Activated naive CD4-positive, alpha-beta T cell treated with anti-CD3 and anti-CD28 coated beads for 36 hours (primary cell): ENCODE data around the gene CTSA. TPM values are rescaled to one million over a fixed set of nuclear protein-coding genes. Genes with fewer than 3 reads are reported as not detected.

Experiments
- CTCF ChIA-PET: fragments of 350-600 bp; sonication (Branson Sonifier 250); formaldehyde crosslinking; loops from one replicate; lab custom pipeline; 2021; ENCODE audit warnings: antibody characterized with exemption; lab: Charles Lee
- DNase-seq: peaks from one replicate; pipeline ENCODE4 v3.0.0-alpha.2; 2020
- H3K27ac Mint-ChIP-seq: one replicate; pipeline ENCODE4 v1.8.0; 2021; ENCODE audit warnings: mild to moderate bottlenecking, mixed read lengths
- H3K27me3 Mint-ChIP-seq: one replicate; pipeline ENCODE4 v1.8.0; 2021; ENCODE audit warnings: low read depth, mixed read lengths
- H3K36me3 Mint-ChIP-seq: one replicate; pipeline ENCODE4 v1.8.0; 2021; ENCODE audit warnings: low read depth, mixed read lengths
- H3K4me1 Mint-ChIP-seq: one replicate; pipeline ENCODE4 v1.8.0; 2021; ENCODE audit warnings: low read depth, mixed read lengths
- H3K4me3 Mint-ChIP-seq: one replicate; pipeline ENCODE4 v1.8.0; 2021; ENCODE audit warnings: mild to moderate bottlenecking, moderate library complexity, mixed read lengths
- H3K9me3 Mint-ChIP-seq: one replicate; pipeline ENCODE4 v1.8.0; 2021; ENCODE audit warnings: mixed read lengths
- intact Hi-C: fragments of 100-400 bp; cut with micrococcal nuclease; formaldehyde crosslinking; loops from one replicate; pipeline ENCODE4 v1.15.1; 2023
- total RNA-seq, 2 experiments: library from RNA; stranded (reverse); gene quantifications; one replicate each; pipeline ENCODE4 v1.2.3, GENCODE V29; 2021

CTSA gene
- total RNA-seq, 2 experiments from 2014 or later = 28.7 to 31.5 TPM

GRCh38 chr20:45913116-45913515, 22.0 kb downstream of the CTSA start:
- Mint-ChIP-seq H3K36me3 (no peaks in the 10 kb centered on the region), H3K27me3 (peaks cover 21% of the 10 kb centered on the region), H3K4me1 (peaks cover 20% of the 10 kb centered on the region), H3K9me3 (no peaks in the 10 kb centered on the region), H3K27ac (no peak overlapping the region), H3K4me3 (no peak overlapping the region)
- intact Hi-C loops = no loop called here
- no peak for DNase-seq
- CTCF ChIA-PET = interaction anchor here (0.7 kb wide), 1 partner anchor 89 kb away, joined by 3 read pairs; no protein-coding TSS in a partner anchor

GRCh38 chr20:45917790-45918141, 26.6 kb downstream of the CTSA start:
- intact Hi-C loops = no loop called here
- Mint-ChIP-seq H3K9me3 (no peaks in the 10 kb centered on the region), H3K36me3 (no peaks in the 10 kb centered on the region), H3K4me3 (no peak overlapping the region), H3K27me3 (peaks cover 18% of the 10 kb centered on the region), H3K27ac (no peak overlapping the region), H3K4me1 (peaks cover 2% of the 10 kb centered on the region)
- no peak for DNase-seq
- CTCF ChIA-PET = no interaction called here

GRCh38 chr20:45918182-45918737, 27.1 kb downstream of the CTSA start:
- intact Hi-C loops = no loop called here
- CTCF ChIA-PET = interaction anchor here (0.6 to 1.4 kb wide), 3 partner anchors 52 to 757 kb away, joined by 3 to 6 read pairs (median 4); no protein-coding TSS in a partner anchor
- Mint-ChIP-seq H3K4me3 (no peak overlapping the region), H3K27me3 (peaks cover 16% of the 10 kb centered on the region), H3K4me1 (no peaks in the 10 kb centered on the region), H3K9me3 (no peaks in the 10 kb centered on the region), H3K27ac (no peak overlapping the region), H3K36me3 (no peaks in the 10 kb centered on the region)
- DNase-seq = no peak

GRCh38 chr20:45918779-45919537, 27.8 kb downstream of the CTSA start:
- Mint-ChIP-seq H3K27ac (no peak overlapping the region), H3K4me1 (no peaks in the 10 kb centered on the region), H3K4me3 (no peak overlapping the region), H3K27me3 (peaks cover 16% of the 10 kb centered on the region), H3K36me3 (no peaks in the 10 kb centered on the region), H3K9me3 (no peaks in the 10 kb centered on the region)
- DNase-seq = no peak
- CTCF ChIA-PET = interaction anchor here (0.6 to 1.4 kb wide), 3 partner anchors 51 to 756 kb away, joined by 3 to 6 read pairs (median 4); no protein-coding TSS in a partner anchor
- intact Hi-C loops = no loop called here

GRCh38 chr20:45919542-45920399, 28.6 kb downstream of the CTSA start:
- H3K9me3 Mint-ChIP-seq = no peaks in the 10 kb centered on the region
- no peaks in the 10 kb centered on the region for H3K4me1 Mint-ChIP-seq
- H3K36me3 Mint-ChIP-seq = no peaks in the 10 kb centered on the region
- peaks cover 9% of the 10 kb centered on the region for H3K27me3 Mint-ChIP-seq
- no peak overlapping the region for H3K4me3 Mint-ChIP-seq
- H3K27ac Mint-ChIP-seq = no peak overlapping the region
- DNase-seq = no peak
- CTCF ChIA-PET = interaction anchor here (1.4 kb wide), 1 partner anchor 50 kb away, joined by 4 read pairs; no protein-coding TSS in a partner anchor
- intact Hi-C loops = no loop called here

GRCh38 chr20:45920462-45921336, 29.6 kb downstream of the CTSA start:
- intact Hi-C loops = no loop called here
- Mint-ChIP-seq H3K9me3 (no peaks in the 10 kb centered on the region), H3K36me3 (no peaks in the 10 kb centered on the region), H3K4me3 (no peak overlapping the region), H3K27me3 (peaks cover 7% of the 10 kb centered on the region), H3K4me1 (no peaks in the 10 kb centered on the region), H3K27ac (no peak overlapping the region)
- no peak for DNase-seq
- CTCF ChIA-PET = interaction anchor here (0.8 kb wide), 1 partner anchor 98 kb away, joined by 4 read pairs; no protein-coding TSS in a partner anchor

GRCh38 chr20:45921337-45922189, 30.4 kb downstream of the CTSA start:
- H3K9me3 Mint-ChIP-seq = no peaks in the 10 kb centered on the region
- H3K36me3 Mint-ChIP-seq = no peaks in the 10 kb centered on the region
- no peaks in the 10 kb centered on the region for H3K4me1 Mint-ChIP-seq
- H3K4me3 Mint-ChIP-seq = no peak overlapping the region
- DNase-seq = no peak
- H3K27me3 Mint-ChIP-seq = peaks cover 2% of the 10 kb centered on the region
- H3K27ac Mint-ChIP-seq = no peak overlapping the region
- CTCF ChIA-PET = interaction anchor here (0.6 to 1.0 kb wide), 2 partner anchors 47 to 76 kb away, joined by 3 to 4 read pairs; no protein-coding TSS in a partner anchor
- intact Hi-C loops = no loop called here

- H3K4me3 Mint-ChIP-seq = no peak overlapping the region
- CTCF ChIA-PET = interaction anchor here (0.7 to 1.6 kb wide), 2 partner anchors 9 to 94 kb away, joined by 4 to 5 read pairs; no protein-coding TSS in a partner anchor
These were observed 33.5 kb downstream of the CTSA start for GRCh38 chr20:45924391-45925261.

GRCh38 chr20:45925821-45926506, 34.8 kb downstream of the CTSA start:
- CTCF ChIA-PET = interaction anchor here (1.5 kb wide), 1 partner anchor 44 kb away, joined by 3 read pairs; no protein-coding TSS in a partner anchor
- Mint-ChIP-seq H3K36me3 (no peaks in the 10 kb centered on the region), H3K4me1 (no peaks in the 10 kb centered on the region), H3K9me3 (no peaks in the 10 kb centered on the region), H3K4me3 (no peak overlapping the region), H3K27me3 (no peaks in the 10 kb centered on the region), H3K27ac (no peak overlapping the region)
- no peak for DNase-seq
- intact Hi-C loops = no loop called here

More at GRCh38 chr20:45924391-45925261, 33.5 kb downstream of the CTSA start:
- Mint-ChIP-seq H3K27me3 (peaks cover 2% of the 10 kb centered on the region), H3K4me1 (no peaks in the 10 kb centered on the region), H3K9me3 (no peaks in the 10 kb centered on the region), H3K36me3 (no peaks in the 10 kb centered on the region), H3K27ac (no peak overlapping the region)
- no peak for DNase-seq
- intact Hi-C loops = no loop called here

GRCh38 chr20:45926731-45927070, 35.6 kb downstream of the CTSA start:
- Mint-ChIP-seq H3K4me3 (no peak overlapping the region), H3K4me1 (no peaks in the 10 kb centered on the region), H3K27ac (no peak overlapping the region), H3K9me3 (no peaks in the 10 kb centered on the region), H3K27me3 (no peaks in the 10 kb centered on the region), H3K36me3 (no peaks in the 10 kb centered on the region)
- intact Hi-C loops = no loop called here
- no peak for DNase-seq
- CTCF ChIA-PET = interaction anchor here (1.5 kb wide), 1 partner anchor 43 kb away, joined by 3 read pairs; no protein-coding TSS in a partner anchor
